GM19463 (cell line): ENCODE results near the gene ZDHHC16.

Source experiments
- ATAC-seq: cut with Tn5 transposase; IDR thresholded peaks from one replicate; pipeline ENCODE4 v1.9.1; 2021; ENCODE audit warnings: mild to moderate bottlenecking, moderate library complexity; ENCODE audit not compliant: unreplicated experiment

The ZDHHC16 gene

GRCh38 chr10:97506199-97506991, 60.4 kb downstream of the ZDHHC16 start:
- ATAC-seq: no peak
